Hematopoietic multipotent progenitor cell treated with erythropoietin and hydrocortisone succinate and interleukin-3 and kit ligand, for 6 days (in vitro differentiated cells): ENCODE results near the gene HNRNPU.

Experiments used
- DNase-seq: peaks from one replicate; pipeline ENCODE4 v3.0.0-alpha.2; 2015

HNRNPU gene

GRCh38 chr1:244862354-244862698 lies 2.0 kb downstream of the HNRNPU start:
- peak; percentile 67 for DNase-seq

- DNase-seq = peak; percentile 56
Measured at GRCh38 chr1:244861683-244862082, 2.7 kb downstream of the HNRNPU start.

DNA sequence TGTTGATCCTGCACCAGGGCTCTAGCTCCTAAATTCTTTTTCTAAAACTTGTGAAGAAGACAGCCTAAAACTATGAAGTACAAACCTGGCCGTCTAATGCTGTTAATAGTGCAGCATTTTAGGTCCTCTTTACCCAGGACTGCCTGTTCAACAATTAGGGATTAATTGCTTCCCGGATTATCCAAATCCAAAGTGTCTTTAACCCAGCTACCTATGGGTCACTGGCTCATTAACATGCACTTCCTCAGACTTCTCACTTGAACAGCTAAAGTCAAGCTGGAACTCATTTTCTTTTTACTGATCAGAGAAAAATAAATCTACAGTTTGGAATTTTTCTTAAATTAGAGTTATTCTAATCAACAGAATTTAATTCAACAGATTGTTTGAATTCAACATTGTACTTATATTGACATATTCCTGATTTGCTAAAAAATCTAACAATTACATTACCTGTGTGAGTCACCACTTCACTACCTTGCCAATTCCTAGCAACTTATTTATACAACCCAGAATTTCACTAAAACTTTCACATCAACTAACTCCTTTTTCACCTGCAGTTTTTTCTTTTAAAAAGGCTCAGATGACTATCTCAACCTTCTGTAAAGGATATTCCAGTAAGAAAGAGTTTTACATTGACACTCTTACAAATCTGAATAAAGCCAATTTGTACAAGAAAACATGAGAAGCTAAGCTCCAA lies 3.3 kb downstream of the HNRNPU start:
- DNase-seq = no peak

GRCh38 chr1:244860078-244860477 lies 4.3 kb downstream of the HNRNPU start:
- no peak for DNase-seq

DNA sequence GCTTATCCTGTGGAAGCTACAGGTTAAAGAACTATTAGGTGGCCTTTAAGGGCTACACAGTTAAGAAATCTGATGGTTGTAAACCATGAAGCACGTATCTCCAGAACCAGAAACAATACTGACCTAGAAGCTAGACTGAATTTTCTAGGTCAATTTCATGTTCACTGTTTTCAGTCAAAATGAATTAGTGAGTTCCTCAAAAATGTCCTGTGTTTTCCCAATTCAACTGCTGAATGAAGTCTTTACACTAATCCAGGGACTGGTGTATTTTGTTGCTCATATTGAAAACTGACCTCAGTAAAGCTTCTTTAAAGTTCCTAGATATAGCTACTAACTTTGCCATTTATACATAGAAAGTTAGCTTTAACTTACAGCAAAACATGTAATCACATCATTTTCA lies 6.0 kb downstream of the HNRNPU start:
- no peak for DNase-seq

- DNase-seq = no peak
Measured at GRCh38 chr1:244857761-244858160, 6.6 kb downstream of the HNRNPU start.

GRCh38 chr1:244854865-244855578 lies 9.3 kb downstream of the HNRNPU start:
- no peak for DNase-seq

DNA sequence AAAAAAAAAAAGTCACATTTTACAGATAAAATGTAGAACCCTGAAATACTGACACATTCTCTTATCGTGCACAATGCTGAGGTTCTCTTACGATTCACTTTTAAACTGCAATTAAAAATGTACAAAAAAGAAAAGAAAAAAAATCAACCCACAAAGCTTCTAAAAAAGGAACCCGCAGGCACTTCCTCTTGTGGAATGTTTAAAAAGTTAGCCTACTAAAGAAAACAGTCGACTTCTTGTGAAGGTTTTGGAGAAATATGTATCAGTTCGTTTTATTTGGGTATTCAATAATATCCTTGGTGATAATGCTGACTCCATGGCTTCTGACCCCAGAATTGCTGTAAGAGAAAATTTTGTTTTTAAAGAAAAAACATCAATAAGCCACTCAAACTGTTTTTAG lies 10.2 kb downstream of the HNRNPU start:
- DNase-seq = no peak

- no peak for DNase-seq
Measured at GRCh38 chr1:244852694-244853093, 11.6 kb downstream of the HNRNPU start.

- no peak for DNase-seq
Measured at GRCh38 chr1:244851546-244852231, 12.7 kb downstream of the HNRNPU start.

DNA sequence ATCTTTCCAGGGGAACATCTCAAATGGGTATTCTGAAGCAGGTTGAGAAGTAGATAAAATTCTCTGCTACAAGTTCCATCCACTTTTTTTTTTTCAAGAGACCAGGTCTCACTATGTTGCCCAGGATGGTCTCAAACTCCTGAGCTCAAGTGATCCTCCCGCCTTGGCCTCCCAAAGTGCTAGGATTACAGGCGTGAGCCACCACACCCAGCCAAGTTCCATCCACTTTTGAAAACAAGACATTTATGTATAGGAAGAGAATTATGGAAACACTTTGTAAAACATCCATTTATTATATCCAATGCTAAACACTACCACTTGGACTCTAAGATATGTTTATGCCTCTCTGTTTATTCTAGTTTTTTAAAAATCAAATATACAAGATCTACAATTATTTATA lies 13.4 kb downstream of the HNRNPU start:
- no peak for DNase-seq

DNA sequence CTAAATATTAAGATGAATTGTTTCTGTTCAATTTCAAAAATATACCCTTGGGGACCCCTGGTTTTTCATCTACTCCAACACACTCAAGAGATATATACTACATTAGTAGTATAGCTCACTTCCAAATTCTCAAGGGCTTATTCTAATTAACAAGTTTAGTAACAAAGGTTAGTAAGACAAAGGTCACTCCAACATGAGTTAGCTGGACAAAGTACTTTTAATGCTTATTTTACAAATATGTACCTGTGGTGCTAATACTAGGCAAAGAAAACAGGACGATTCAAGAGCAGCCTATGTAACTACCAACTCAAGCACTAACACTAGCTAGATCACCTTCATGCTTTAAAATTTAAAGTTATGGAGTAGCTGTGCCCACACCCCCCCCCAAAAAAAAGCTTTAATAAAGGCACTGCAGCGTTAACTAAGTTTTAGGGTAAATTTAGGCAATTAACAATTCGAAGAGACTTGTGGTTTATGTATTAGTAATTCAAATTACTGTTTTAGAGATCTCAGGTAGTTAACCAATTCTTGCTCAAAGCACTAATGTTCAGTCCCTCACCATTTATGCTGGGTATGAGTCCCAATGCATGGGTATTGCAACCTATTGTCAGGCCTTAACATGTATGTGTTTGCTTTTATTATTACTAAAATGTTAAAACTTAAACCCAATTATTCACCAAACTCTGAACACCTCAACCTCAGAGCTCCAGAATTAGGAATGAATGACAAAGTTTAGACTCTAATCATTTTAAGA lies 14.1 kb downstream of the HNRNPU start:
- DNase-seq = no peak

GRCh38 chr1:244849189-244849866 lies 15.0 kb downstream of the HNRNPU start:
- no peak for DNase-seq

- no peak for DNase-seq
Measured at GRCh38 chr1:244846653-244847052, 17.7 kb downstream of the HNRNPU start.

DNA sequence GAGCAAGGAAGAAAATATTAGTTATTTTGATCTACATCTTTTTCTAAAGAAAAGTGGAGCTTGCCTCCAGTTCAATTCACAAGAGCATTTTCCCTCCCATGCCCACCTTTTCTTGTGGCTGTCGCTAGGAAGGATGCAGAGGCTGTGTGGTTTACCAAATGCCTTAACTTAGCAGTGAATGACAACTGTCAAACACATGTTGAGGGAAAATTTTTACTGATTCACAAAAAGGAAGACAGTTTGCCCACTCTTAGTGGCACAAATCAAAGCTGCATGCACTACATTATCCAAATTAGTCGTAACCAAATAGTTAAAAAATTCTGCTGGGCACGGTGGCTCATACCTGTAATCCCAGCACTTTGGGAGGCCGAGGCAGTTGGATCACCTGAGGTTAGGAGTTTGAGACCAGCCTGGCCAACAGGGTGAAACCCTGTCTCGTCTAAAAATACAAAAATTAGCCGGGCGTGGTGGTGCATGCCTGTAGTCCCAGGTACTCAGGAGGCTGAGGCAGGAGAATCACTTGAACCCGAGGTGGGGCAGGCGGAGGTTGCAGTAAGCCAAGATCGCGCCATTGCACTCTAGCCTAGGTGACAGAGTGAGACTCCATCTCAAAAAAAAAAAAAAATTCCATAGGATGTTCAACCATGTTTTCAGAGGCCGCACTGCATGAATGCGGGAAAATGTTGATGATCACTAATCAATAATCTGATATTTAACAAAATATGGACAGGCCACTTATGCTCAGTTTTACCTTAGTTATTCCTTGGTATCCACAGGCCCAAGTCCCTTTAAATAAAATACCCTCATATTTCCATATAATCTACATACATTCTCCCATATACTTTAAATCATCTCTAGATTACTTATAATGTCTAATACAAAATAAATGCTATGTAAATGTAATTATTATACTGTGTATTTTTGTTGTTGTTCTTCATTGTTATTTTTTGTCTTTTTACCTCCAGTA lies 19.9 kb downstream of the HNRNPU start:
- no peak for DNase-seq

DNA sequence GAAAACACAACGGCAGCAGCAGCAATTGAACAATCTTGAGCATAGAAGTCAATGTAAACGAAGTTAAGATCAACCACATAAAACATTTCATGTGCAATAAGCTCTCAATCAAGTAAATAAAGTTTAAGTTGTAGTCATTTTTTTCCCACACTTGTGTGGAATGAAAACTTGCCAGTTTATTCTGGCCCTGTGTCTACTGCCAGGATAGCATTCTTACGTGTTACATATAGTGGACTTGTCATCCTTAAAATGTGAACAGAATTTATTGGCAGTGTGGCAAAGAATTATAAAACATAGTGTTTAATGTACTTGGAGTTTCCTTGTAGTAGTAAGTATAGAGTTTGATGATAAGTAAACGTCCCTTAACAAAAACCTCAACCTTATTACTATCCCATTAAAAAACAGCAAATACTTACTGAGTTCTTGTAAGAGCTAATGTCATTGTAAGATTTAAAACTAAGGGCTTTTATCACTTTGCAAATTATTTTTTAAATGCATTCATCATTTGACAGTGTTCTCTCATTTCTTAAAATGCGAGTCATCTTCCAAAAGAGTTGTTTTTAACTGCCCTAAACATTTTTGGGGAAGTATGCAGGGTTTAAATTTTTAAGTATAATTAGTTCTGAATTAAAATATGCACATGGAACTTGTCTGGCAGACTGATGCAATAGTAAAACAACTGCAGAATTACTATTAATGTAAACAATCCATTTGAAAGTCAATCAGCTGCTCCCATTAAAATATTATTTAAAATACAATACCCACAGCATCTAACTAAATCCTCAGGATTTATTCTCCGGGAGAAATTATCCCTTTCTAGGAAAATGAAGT lies 21.0 kb downstream of the HNRNPU start:
- no peak for DNase-seq

DNA sequence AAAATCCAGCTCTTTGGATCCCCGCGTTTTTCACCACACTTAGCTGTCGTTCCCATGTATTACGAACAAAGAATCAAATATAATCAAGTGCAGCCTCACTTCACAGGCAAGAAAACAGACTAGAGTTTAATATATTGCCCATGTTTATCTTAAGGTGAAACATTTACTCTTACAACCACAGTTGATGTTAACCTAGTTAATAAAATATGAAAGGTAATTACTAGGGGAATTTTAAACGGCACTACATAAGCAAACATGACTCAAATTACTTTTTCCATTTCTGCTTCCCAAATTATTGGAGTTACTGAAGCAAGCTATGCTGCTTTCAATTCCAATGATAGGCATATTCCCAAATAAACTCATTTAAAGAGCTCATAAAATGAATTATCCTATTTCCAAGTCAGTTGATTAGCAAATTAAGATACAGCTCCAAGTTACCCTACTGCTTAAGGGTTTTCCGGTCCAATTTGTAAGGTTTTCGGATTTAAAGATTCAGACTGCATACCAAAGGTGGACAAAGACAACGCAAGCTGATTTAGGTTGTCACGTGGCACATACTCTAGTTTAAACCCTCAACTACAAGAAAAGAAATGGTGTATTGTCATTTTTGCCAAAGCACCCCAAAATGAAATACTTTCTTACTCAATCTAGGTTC lies 22.9 kb downstream of the HNRNPU start:
- no peak for DNase-seq

DNA sequence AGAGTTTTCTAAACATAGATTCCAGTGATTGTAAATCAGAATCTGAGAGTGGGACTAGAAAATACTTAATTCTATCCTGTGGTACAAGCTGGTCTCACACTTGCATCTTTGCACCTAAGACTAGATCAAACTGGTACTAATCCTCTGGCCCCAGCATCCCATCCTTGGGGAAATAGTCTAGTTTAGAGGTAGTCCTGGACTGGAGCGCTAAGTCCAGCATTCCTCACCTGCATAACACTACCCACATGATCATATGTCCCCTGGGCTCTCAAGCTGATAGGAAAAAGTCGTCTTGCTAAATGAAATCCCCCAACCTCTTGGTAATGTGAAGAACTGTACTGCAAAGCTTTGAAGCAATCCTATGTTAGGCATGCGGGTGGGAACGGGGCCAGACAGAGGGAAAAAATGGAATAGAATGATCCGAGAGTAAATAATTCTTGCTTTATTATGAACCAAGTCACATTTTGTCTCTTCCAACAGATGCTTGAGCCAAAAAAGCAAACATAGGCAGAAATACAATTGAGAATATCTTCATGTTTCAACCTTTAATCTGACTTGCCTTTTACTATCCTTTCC lies 24.0 kb downstream of the HNRNPU start:
- no peak for DNase-seq

DNA sequence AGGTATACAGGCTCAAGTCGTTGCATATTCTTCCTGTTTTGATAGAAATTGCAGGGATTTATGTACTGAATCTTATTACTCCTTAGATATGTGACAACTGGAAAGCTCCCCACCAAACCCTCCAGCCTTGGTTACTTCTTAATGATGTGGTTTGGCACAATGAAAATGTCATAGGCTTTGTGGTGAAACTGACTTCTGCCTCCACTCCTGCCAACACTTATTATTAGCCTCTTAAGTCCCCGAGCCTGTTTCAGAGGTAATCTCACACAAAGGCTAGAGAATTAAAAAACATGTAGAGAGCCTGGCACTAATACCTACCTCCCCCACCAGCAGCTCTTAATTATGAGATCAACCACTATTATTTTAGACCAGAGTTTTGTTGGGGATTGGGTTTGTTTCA lies 24.7 kb downstream of the HNRNPU start:
- peak; percentile 58 for DNase-seq
